ENCODE results near the gene PCID2. TPM values are rescaled to one million over a fixed set of nuclear protein-coding genes. Genes with fewer than 3 reads are reported as not detected.
A peak's percentile ranks its signal among the peaks of the same experiment; 100 is the strongest.

Gene PCID2
- total and polyA plus RNA-seq, 2 of the 13 experiments (the other 11 are each of a cell fraction or from before 2014, with no cell fraction given) = 65.0 to 111 TPM

DNA sequence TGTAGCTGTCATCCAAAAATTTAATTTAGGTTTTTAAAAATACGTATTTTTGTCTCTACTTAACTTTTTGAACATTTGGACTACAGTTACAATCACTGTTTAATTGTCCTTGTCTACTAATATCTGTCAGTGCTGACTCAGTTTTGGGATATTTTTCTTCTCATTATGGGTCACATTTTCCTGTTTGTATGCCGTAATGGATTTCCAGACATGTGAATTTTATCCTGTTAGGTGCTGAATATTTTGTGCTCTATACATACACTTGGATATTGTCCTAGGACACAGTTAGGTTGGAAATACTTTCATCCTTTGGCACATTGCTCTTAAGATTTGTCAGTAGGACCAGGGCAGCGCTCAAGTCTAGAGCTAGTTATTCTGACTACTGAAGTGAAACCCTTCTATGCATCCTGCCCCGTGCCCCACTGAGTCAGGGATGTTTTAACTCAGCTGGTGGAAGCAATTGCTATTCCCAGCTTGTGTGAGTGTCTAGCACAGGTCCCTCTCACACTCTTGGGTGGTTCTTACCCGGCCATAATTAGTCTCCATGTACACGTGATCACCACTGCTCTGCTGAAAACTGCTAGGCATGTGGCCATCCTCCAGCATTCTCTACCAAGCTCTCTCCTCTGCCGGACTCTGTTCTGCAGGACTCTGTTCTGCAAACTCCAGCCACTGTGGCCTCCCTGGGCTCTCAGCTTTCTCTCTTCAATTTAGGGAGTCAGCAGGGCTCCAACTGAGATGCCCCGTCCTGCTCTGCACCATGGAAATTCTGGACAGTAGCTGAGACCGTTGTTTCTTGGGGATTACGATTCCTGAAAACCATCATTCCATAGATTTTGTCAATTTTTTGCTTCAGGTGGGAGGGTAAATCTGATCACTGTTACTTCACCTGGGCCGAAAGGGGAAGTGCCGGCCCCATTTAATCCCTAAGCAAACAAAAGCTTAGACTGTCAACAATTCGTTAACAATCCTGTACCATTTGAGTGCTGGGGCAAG is 38.9 kb downstream of the PCID2 start:
- no peaks in the 10 kb centered on the region for H3K9me3 ChIP-seq (ENCODE audit: low read length)
- peak; percentile 91 for ATAC-seq
- no peak overlapping the region for H2AFZ ChIP-seq (ENCODE audit: low read length)
- DNase-seq (ENCODE audit: low spot score) = peak; percentile 83
- H4K20me1 ChIP-seq (ENCODE audit: insufficient read depth, low read length) = no peaks in the 10 kb centered on the region
- peaks cover 0 to 18% of the 10 kb centered on the region in 2 experiments; a peak in 3 of 5 replicates for H3K36me3 ChIP-seq (replicated peaks in 1 of 2; ENCODE audit: control insufficient read depth in 1 of 2, insufficient read depth in 2 of 2, low read length in 2 of 2)
- 25% methylated on average over 13 of the region's 13 CpGs for WGBS (ENCODE audit: low lambda C conversion rate)
- BruUV-seq (replicated peaks) = no TSS peak
- ChIA-PET POLR2A (interaction anchor here (1.2 to 2.3 kb wide), 8 partner anchors 8 to 47 kb away, joined by 3 to 13 read pairs (median 10); partner anchors contain the start of genes CUL4A, F10, PCID2 and PROZ), CTCF (ENCODE audit: low intra/inter-chr PET ratio, low total read pairs) (no interaction called here)
- H3K4me3 ChIP-seq (replicated peaks in 1 of 3; ENCODE audit: insufficient read depth in 1 of 3, low read depth in 2 of 3, low read length in 3 of 3) = peak overlapping the region in 2 of 3 experiments; percentile 28 to 45; a peak in 2 of 6 replicates
- peak; percentile 84 for FAIRE-seq
- no peaks in the 10 kb centered on the region for H3K27me3 ChIP-seq (ENCODE audit: control insufficient read depth in 1 of 2, insufficient read depth in 2 of 2, low read length in 2 of 2)
- no peaks in the 10 kb centered on the region for H3K79me2 ChIP-seq (ENCODE audit: insufficient read depth, low read length)
- in situ Hi-C loops (cut with HindIII; ENCODE audit: extremely low pct_ligation_motif_present, low pct_unique_long_range_greater_than_20kb) (no loop called here), intact Hi-C loops (cut with micrococcal nuclease; ENCODE audit: unreplicated experiment) (no loop called here)
- peak overlapping the region; percentile 73 for H3K27ac ChIP-seq (ENCODE audit: extremely low read length, insufficient read depth, low read length)
- H3K9ac ChIP-seq (ENCODE audit: insufficient read depth, low read depth, low read length) = peak overlapping the region; percentile 32; the same call in 1 of the 2 replicates
- H3K4me2 ChIP-seq (ENCODE audit: low read depth, low read length) = peak overlapping the region; percentile 78
- H3K4me1 ChIP-seq (ENCODE audit: insufficient read depth, low read length) = peaks cover 39% of the 10 kb centered on the region
- no peak; the same call in 1 of the 2 replicates for TF ChIP-seq GMEB1 (CRISPR knock-in tag; IDR thresholded peaks at IDR 0.05; ENCODE audit: borderline replicate concordance)
- 0 out of 2 replicates have a peak, but pooled peaks have one; percentile 58 for TF ChIP-seq ZMAT3 (CRISPR knock-in tag; conservative IDR thresholded peaks at IDR 0.05)
- no peak for TF ChIP-seq SP1 (IDR thresholded peaks at IDR 0.05)
- 0 out of 2 replicates have a peak, but pooled peaks have one; percentile 19 for TF ChIP-seq SP1 (CRISPR knock-in tag; IDR thresholded peaks at IDR 0.05)
- no peak for TF ChIP-seq XBP1 (CRISPR knock-in tag; IDR thresholded peaks at IDR 0.05)
- peak; percentile 57; the same call in 1 of the 2 replicates for TF ChIP-seq ZFX (CRISPR knock-in tag; IDR thresholded peaks at IDR 0.05; ENCODE audit: low read depth)
- TF ChIP-seq, protein P1, sequence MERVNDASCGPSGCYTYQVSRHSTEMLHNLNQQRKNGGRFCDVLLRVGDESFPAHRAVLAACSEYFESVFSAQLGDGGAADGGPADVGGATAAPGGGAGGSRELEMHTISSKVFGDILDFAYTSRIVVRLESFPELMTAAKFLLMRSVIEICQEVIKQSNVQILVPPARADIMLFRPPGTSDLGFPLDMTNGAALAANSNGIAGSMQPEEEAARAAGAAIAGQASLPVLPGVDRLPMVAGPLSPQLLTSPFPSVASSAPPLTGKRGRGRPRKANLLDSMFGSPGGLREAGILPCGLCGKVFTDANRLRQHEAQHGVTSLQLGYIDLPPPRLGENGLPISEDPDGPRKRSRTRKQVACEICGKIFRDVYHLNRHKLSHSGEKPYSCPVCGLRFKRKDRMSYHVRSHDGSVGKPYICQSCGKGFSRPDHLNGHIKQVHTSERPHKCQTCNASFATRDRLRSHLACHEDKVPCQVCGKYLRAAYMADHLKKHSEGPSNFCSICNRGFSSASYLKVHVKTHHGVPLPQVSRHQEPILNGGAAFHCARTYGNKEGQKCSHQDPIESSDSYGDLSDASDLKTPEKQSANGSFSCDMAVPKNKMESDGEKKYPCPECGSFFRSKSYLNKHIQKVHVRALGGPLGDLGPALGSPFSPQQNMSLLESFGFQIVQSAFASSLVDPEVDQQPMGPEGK (CRISPR knock-in tag; IDR thresholded peaks at IDR 0.05) = peak; percentile 87
- TF ChIP-seq KDM2A (CRISPR knock-in tag; IDR thresholded peaks at IDR 0.05; ENCODE audit: borderline replicate concordance, low read depth) = no peak
- no peak for TF ChIP-seq ZNF670 (CRISPR knock-in tag; IDR thresholded peaks at IDR 0.05; ENCODE audit: borderline replicate concordance)
- TF ChIP-seq KDM5A (IDR thresholded peaks at IDR 0.05; ENCODE audit: borderline replicate concordance, low read length) = no peak
- peak; percentile 82; the same call in 1 of the 2 replicates for TF ChIP-seq TBX2 (CRISPR knock-in tag; IDR thresholded peaks at IDR 0.05; ENCODE audit: borderline replicate concordance)
- no peak for TF ChIP-seq THAP8 (CRISPR knock-in tag; IDR thresholded peaks at IDR 0.05; ENCODE audit: borderline replicate concordance)
- TF ChIP-seq, protein P2, sequence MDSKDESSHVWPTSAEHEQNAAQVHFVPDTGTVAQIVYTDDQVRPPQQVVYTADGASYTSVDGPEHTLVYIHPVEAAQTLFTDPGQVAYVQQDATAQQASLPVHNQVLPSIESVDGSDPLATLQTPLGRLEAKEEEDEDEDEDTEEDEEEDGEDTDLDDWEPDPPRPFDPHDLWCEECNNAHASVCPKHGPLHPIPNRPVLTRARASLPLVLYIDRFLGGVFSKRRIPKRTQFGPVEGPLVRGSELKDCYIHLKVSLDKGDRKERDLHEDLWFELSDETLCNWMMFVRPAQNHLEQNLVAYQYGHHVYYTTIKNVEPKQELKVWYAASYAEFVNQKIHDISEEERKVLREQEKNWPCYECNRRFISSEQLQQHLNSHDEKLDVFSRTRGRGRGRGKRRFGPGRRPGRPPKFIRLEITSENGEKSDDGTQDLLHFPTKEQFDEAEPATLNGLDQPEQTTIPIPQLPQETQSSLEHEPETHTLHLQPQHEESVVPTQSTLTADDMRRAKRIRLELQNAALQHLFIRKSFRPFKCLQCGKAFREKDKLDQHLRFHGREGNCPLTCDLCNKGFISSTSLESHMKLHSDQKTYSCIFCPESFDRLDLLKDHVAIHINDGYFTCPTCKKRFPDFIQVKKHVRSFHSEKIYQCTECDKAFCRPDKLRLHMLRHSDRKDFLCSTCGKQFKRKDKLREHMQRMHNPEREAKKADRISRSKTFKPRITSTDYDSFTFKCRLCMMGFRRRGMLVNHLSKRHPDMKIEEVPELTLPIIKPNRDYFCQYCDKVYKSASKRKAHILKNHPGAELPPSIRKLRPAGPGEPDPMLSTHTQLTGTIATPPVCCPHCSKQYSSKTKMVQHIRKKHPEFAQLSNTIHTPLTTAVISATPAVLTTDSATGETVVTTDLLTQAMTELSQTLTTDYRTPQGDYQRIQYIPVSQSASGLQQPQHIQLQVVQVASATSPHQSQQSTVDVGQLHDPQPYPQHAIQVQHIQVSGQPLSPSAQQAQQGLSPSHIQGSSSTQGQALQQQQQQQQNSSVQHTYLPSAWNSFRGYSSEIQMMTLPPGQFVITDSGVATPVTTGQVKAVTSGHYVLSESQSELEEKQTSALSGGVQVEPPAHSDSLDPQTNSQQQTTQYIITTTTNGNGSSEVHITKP (CRISPR knock-in tag; IDR thresholded peaks at IDR 0.05; ENCODE audit: low read depth) = 0 out of 2 replicates have a peak, but pooled peaks have one; percentile 9

All from HepG2 (cell line).